Right atrium auricular region (tissue), 2 donors: ENCODE measurements around the gene RXFP1. TPM values are rescaled to one million over a fixed set of nuclear protein-coding genes. Genes with fewer than 3 reads are reported as not detected.
"Not testable (repeated sequence)": the region's sequence is repeated elsewhere in the genome, so short reads cannot be mapped to it uniquely, and the experiment has no call there.

Experiments used
- DNase-seq: peaks from one replicate; pipeline ENCODE4 v3.0.0-alpha.2; 2019; ENCODE audit warnings: low spot score
- H3K27ac ChIP-seq, 2 donors: fragments of 200-600 bp; sonication (generic); 1 replicate in 1 of 2; 2 replicates in 1 of 2; pipeline ENCODE4 v1.5.1; 2016 to 2019
- H3K27me3 ChIP-seq, 2 donors: fragments of 200-600 bp; sonication (generic); one replicate each; pipeline versions ENCODE4 v1.5.1 to v1.6.0; 2017 to 2019
- H3K36me3 ChIP-seq: fragments of 200-600 bp; sonication (generic); one replicate; pipeline ENCODE4 v1.5.1; 2016
- H3K4me1 ChIP-seq, 2 donors: fragments of 200-600 bp; sonication (generic); one replicate each; pipeline versions ENCODE4 v1.5.1 to v1.6.0; 2017 to 2019
- H3K4me3 ChIP-seq, 2 donors: fragments of 200-600 bp; sonication (generic); 1 replicate in 1 of 2; 2 replicates in 1 of 2; pipeline ENCODE4 v1.5.1; 2017 to 2019; ENCODE audit warnings: mild to moderate bottlenecking in 1 of 2, moderate library complexity in 1 of 2
- H3K9me3 ChIP-seq, 2 donors: fragments of 200-600 bp; sonication (generic); one replicate each; pipeline ENCODE4 v1.5.1; 2019
- total RNA-seq, 2 donors: library from RNA; depleted of rRNA; stranded (reverse); fragments of >200 nt; gene quantifications; one replicate each; pipeline ENCODE4 v1.1.0, GENCODE V29; 2016
- TF ChIP-seq, protein P1 (sequence below), 2 donors: fragments of 200-600 bp; sonication (generic); IDR thresholded peaks; one replicate each; pipeline ENCODE4 v1.5.1; 2019; ENCODE audit warnings: antibody characterized with exemption in 2 of 2

The RXFP1 gene
- total RNA-seq, 2 donors from 2014 or later = not detected

GRCh38 chr4:158656439-158656838 is 134.8 kb downstream of the RXFP1 start:
- Histone ChIP-seq H3K36me3 (no peaks in the 10 kb centered on the region), H3K4me1 (no peaks in the 10 kb centered on the region), H3K4me3 (no peak overlapping the region), H3K9me3 (no peaks in the 10 kb centered on the region), H3K27me3 (no peaks in the 10 kb centered on the region), H3K27ac (no peak overlapping the region)
- no peak for DNase-seq
- TF ChIP-seq, protein P1, sequence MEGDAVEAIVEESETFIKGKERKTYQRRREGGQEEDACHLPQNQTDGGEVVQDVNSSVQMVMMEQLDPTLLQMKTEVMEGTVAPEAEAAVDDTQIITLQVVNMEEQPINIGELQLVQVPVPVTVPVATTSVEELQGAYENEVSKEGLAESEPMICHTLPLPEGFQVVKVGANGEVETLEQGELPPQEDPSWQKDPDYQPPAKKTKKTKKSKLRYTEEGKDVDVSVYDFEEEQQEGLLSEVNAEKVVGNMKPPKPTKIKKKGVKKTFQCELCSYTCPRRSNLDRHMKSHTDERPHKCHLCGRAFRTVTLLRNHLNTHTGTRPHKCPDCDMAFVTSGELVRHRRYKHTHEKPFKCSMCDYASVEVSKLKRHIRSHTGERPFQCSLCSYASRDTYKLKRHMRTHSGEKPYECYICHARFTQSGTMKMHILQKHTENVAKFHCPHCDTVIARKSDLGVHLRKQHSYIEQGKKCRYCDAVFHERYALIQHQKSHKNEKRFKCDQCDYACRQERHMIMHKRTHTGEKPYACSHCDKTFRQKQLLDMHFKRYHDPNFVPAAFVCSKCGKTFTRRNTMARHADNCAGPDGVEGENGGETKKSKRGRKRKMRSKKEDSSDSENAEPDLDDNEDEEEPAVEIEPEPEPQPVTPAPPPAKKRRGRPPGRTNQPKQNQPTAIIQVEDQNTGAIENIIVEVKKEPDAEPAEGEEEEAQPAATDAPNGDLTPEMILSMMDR (IDR thresholded peaks at IDR 0.05) = no peak

DNA sequence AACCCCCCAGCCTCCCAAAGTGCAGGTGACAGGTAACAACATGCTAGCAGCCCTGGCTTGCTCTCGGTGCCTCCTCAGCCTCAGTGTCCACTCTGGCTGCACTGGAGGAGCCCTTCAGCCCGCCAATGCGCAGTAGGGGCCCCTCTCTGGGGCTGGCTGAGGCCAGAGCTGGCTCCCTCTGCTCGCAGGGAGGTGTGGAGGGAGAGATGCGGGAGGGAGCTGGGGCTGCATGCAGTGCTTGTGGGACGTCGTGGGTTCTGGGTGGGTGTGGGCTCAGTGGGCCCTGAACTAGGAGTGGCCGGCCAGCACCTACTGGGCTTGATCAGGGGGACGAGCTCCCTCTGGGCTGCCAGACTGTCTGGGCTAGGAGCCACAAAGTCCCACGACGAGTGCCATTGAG is 135.6 kb downstream of the RXFP1 start:
- H3K4me1 ChIP-seq = no peaks in the 10 kb centered on the region
- TF ChIP-seq, protein P1 (IDR thresholded peaks at IDR 0.05) = no peak

GRCh38 chr4:158663255-158663654 is 141.6 kb downstream of the RXFP1 start:
- H3K9me3 ChIP-seq, H3K36me3 ChIP-seq, H3K27ac ChIP-seq, H3K27me3 ChIP-seq, DNase-seq, H3K4me1 ChIP-seq, H3K4me3 ChIP-seq: not testable (repeated sequence)

More for the DNA sequence above, 135.6 kb downstream of the RXFP1 start:
- H3K27ac ChIP-seq = no peak overlapping the region
- H3K36me3 ChIP-seq = no peaks in the 10 kb centered on the region
- no peaks in the 10 kb centered on the region for H3K27me3 ChIP-seq
- H3K9me3 ChIP-seq = no peaks in the 10 kb centered on the region
- H3K4me3 ChIP-seq = no peak overlapping the region
- DNase-seq = no peak

DNA sequence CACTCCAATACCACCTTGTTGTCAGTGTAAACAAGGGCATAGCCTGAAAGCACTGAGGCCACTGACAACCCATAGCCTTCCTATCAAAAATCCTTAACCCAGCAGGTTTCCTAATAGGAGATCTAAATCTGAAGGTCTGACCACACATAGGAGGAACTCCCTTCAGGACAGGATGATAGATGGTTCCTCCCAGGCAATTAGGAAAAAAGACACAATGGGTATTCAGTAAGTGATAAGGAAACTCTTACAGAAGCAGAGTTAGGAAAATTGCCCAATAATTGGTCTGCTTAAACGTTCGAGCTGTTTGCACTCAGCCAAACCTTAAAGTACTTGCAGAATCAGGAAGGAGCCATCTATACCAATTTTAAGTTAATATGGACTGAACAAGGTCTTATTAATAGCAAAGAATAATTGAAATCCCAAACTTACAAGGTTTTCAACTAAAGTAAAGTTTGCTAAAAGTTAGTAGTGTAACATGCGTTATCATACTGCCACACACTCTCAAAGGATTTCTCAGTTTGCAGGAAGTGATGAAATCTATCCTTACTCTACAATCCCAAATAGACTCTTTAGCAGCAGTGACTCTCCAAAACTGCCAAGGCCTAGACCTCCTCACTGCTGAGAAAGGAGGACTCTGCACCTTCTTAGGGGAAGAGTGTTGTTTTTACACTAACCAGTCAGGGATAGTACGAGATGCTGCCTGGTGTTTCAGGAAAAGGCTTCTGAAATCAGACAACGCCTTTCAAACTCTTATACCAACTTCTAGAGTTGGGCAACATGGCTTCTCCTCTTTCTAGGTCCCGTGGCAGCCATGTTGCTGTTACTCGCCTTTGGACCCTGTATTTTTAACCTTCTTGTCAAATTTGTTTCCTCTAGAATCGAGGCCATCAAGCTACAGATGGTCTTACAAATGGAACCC is 142.3 kb downstream of the RXFP1 start:
- H3K27ac ChIP-seq, H3K36me3 ChIP-seq, H3K27me3 ChIP-seq, H3K4me3 ChIP-seq, DNase-seq, H3K9me3 ChIP-seq, H3K4me1 ChIP-seq: not testable (repeated sequence)

DNA sequence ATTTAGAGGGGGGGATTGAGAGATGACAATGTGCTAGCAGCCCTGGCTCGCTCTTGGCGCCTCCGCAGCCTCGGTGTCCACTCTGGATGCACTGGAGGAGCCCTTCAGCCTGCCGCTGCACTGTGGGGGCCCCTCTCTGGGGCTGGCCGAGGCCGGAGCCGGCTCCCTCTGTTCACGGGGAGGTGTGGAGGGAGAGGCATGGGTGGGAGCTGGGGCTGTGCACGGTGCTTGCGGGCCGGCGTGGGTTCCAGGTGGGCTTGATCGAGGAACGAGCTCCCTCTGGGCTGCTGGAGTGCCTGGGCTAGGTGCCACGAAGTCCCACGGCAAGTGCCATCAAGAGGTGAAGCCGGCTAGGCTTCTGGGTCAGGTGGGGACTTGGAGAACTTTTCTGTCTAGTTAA is 143.1 kb downstream of the RXFP1 start:
- Histone ChIP-seq H3K36me3 (no peaks in the 10 kb centered on the region), H3K9me3 (no peaks in the 10 kb centered on the region), H3K4me1 (no peaks in the 10 kb centered on the region), H3K27ac (no peak overlapping the region), H3K4me3 (no peak overlapping the region), H3K27me3 (no peaks in the 10 kb centered on the region)
- TF ChIP-seq, protein P1 (IDR thresholded peaks at IDR 0.05) = no peak
- no peak for DNase-seq

- H3K9me3 ChIP-seq = no peaks in the 10 kb centered on the region
- TF ChIP-seq, protein P1 (IDR thresholded peaks at IDR 0.05) = no peak
These were observed 145.2 kb downstream of the RXFP1 start for GRCh38 chr4:158666892-158667291.

More at GRCh38 chr4:158666892-158667291, 145.2 kb downstream of the RXFP1 start:
- Histone ChIP-seq H3K27ac (no peak overlapping the region), H3K4me1 (peaks cover 0 to 10% of the 10 kb centered on the region in 2 donors), H3K27me3 (no peaks in the 10 kb centered on the region), H3K4me3 (no peak overlapping the region), H3K36me3 (no peaks in the 10 kb centered on the region)
- DNase-seq = no peak
